GM21528 (cell line): ENCODE data around the gene NR2F1.

ENCODE experiments used
- ATAC-seq: cut with Tn5 transposase; IDR thresholded peaks from one replicate; pipeline ENCODE4 v1.9.1; 2021; ENCODE audit warnings: mild to moderate bottlenecking, moderate library complexity; ENCODE audit not compliant: unreplicated experiment, low FRiP score

NR2F1 gene

GRCh38 chr5:93603793-93604643, 21.0 kb downstream of the NR2F1 start:
- ATAC-seq, result no peak

DNA sequence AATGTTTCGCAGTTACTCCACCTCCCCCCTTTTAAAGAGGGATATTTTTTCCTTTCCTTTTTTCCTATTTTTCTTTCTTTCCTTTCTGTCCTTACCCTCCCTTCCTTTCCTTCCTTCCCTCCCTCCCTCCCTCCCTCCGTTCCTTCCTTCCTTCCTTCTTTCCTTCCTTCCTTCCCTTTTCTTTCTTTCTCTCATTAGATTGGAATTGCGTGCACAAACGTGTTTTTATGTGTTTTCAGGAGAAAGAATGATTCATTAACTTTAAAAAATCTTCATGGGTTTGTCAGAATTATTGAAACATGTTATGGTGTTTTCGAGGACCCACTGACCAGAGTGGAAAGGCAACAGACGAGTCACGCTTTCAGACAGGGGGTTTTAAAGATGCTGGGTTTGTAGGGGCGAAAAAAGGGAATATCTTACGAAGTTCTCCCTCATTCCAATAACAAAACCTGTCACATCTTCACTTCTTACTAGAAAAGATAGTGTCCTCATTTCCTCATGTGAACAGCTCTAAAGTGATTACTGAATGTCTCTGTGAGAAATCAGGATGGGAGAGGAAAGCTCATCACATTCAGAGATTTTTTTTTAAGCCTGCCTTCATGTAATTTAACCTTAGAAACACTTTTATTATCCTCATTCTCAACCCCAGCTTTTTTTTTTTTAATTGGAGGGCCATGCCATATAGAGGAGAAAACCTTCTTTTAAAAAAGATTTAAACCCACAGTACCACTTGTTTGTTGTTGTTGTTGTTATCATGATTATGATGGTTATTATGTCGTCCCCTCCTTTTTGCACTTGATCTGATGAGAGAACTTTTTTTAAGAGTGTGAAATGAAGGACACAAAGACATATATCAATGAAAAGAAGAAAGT, 21.9 kb downstream of the NR2F1 start:
- no peak for ATAC-seq

DNA sequence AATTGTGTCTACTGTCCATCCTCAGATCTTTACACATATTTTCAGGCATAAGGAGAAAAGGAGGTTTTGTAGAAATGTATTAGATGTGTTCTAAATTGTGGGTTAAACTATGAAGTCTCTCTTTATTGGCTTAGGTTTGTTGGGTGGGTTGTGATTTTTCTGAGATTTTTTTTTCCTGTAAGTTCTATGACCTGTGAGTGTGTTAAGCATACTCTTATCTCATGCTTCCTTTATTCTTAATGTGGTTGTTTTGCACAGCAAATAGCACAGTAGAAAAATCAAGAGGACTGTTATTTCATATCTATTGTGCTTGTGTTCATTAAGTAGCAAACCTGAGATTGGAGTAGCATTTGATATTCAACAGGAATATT, 23.3 kb downstream of the NR2F1 start:
- ATAC-seq, result no peak

- peak; percentile 88 for ATAC-seq
These were observed 24.6 kb downstream of the NR2F1 start for GRCh38 chr5:93607367-93608258.

DNA sequence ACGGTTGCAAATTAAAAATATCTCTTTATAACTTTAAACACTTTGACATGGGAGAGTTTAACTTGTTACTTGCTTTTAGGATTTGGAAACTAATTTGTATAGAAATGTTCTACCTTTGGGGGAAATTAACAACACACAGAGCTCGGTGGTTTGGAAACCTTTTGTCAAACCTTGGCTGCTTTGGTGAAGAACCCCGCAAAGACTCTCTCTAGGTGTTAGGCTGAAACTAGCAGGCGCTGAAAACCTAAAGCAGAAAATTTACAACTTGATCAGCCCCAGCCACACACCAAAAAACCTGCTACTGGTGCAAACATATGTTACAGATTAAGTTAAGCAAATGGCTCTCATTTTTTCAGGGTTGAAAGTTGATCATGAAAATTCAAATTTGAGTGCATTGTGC, 25.8 kb downstream of the NR2F1 start:
- no peak for ATAC-seq

GRCh38 chr5:93609762-93610161, 26.7 kb downstream of the NR2F1 start:
- no peak for ATAC-seq

DNA sequence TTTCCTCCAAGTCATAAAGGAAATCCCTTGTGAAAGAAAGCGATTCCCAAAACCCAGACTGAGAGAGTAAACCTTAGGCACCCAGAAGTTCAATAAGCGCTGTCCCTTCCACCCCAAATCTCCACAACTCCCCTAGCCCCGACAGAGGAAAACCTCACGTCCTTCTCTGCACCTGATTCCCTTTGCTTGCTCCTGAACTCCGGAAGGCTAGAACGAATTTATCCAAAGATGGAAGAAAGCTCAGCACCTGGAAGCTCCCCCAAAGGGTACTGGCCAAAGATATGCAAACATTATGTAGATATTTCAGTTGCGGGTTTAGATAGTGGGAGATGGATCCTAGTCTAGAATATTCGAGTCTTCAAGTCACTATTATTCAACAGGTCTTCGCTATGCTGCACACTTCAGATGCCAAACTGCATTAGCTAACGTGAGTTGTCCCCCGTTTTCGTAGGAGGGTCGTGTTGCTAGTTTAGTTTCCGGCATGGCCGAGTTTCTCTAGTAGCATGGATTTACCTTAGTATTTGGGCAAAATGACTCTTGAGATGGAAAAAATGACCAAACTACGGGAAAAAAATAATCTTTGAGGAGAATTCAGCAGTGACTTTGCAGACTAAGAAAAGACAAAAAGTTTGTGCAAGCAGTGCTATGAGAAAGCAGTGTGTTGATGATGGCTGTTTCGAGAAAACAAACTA, 27.7 kb downstream of the NR2F1 start:
- no peak for ATAC-seq

DNA sequence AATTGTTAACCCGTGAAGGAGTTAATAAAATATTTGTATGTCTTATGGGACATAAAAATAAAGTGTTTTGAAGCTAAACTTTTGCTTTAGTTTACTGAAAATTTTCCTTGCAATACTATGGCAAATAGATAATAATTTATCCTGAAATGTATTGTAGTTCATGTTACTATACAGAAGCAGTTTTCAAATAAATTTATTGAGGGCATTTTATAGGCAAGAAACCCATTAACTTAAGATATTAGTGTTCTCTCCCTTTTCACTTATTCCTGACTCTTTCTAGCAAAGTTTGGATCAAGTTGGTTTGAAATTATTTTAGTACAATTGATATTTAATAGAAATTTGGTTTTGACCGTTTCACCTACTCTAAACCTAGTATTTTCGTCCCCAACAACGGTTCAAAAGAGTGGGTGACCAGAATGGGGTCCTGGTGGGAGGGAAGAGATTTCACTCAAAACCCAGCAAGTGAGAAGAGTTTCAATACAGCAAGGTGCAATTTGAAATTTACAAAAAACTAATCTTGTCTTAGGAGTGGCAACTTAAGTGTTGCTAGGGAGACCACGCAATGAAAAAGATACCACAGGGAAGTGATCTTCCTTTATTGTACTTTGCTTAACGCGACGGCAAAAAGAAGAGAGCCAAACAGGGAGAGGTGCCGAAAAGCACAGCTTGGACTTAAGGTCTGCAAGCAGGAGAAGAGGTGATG, 28.4 kb downstream of the NR2F1 start:
- ATAC-seq, result no peak

DNA sequence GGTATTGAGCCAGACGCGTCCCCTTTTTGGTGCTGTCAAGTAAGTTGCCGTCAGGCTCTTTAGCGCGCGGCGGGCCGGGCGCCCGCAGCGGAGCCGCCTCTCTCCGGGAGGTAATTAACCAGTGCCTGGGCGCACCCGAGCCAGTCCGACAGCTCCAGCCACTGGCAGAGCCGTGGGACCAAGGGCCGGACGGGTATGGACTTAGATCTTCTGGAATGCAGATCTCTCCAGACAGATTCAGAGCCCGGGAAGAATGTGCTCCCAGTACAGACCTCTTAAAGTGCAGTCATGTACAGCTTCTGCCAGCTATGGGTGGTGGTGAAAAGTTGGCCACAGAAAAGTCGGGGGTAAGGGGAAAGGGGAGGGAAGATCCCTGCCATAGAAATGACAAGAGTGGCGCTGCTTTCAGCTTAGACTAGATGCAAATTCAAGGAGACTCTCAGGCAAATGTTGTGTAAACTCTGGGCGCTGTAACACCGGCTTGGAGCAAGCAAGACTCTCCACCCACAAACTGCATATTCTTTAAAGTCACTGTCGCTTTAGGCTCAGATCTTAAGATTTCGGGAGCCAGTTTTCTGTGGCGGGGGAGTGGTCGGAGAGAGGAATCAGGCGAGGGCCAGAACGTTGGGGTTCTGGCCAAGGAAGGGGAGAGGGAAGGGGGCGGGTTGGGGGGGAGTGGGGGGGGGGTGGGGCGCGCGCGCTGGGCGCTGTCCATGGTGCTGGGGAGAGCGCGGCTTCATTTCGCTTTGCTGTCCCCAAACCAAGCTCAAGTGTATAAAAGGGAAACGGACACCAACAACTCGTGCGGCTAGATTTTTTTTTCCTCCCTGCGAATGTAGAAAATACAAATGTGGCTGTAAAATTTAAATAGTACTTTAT, 29.2 kb downstream of the NR2F1 start:
- no peak for ATAC-seq

GRCh38 chr5:93612855-93613243, 29.8 kb downstream of the NR2F1 start:
- no peak for ATAC-seq

GRCh38 chr5:93616538-93617174, 33.6 kb downstream of the NR2F1 start:
- no peak for ATAC-seq

DNA sequence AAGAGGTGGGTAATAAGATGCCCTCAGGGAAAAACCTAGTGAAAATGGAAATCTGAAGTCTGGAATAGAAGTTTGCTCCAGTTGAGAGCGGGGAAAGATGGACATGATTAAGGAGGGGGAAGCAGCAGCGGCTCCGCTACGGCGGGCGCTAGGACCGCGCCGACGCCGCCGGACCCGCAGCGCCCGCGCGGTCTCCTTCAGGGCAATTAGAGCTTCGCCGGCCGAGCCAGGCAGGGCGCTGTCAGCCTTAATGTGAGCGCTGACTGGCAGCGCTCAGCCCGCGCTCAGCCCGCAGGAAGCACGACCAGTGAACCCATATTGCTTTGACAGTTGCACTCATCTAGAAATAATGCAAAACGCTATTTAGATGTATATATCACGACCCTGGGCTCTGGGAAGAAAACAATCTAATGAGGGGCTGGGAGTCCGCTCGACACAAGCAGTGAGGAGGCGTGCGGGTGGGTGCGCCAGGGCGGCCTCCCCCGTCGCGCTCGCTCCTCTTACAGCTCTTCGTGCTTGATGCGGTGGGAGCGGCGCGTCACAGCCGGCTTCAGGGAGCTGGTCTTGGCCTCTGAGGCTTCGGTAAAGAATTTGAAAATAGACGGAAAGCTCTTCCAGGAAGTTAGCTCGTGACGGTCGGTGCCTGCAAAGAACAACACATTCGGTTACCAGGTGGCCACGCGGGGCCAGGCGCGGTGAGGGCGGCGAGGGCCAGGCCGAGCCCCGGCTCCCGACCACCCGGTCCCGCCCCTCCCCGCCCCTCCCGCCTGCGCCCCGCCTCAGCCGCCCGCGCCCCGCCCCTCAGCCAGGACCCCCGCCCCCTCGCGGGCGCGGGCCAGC, 37.7 kb downstream of the NR2F1 start:
- ATAC-seq, result peak; percentile 99

DNA sequence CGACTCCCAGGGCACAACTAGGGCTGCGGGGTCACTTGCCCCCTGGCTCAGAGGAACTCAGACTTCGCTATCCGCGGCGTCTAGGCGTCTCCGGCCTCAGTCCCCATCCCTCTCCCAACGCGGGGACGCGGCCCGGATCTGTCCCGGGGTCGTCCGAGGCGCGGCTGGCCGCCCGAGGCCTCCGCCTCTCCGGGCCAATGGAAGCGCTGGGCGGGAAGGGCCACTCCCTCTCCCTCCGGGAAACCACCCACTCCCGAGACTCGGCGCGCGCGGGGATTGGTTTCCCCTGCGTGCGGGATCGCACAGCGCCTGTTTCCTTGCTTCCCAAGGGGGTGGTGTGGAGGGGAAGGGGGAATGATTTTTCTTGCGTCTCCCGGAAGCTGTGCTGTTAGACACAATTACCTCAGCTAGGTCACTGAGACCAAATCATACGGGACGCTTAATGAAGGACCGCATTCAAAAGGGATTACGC, 38.3 kb downstream of the NR2F1 start:
- ATAC-seq, result no peak

GRCh38 chr5:93622240-93622885, 39.3 kb downstream of the NR2F1 start:
- ATAC-seq, result no peak

DNA sequence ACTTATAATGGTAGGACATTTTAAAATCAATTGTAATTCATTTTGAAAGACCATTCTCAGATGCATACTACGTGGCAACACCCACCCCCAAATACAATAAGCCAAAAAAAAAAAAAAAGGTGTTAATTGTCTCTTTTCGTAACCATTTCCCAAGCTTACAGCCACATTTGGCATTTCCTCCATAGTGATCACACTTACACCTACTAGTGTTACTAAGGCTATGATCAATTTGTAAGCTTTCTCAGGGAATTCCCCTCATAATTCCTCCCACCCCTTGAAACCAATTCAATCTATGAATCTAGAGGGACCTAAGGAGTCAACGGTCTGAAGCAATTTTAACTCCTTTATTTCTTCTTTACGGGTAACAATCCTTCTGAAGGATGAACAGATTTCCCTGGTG, 40.1 kb downstream of the NR2F1 start:
- no peak for ATAC-seq

DNA sequence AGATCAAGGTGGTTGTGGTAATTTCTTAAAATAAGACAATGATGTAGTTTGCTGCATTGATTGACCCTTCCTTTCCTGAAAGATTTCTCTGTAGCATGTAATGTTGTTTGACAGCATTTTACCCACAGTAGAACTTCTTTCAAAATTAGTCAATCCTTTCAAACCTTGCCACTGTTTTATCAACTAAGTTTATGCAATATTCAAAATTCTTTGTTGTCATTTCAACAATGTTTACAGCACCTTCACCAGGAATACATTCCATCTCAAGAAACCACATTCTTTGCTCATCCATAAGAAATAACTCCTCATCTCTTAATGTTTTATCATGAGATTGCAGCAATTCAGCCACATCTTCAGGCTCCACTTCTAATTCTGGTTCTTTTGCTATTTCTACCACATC, 43.8 kb downstream of the NR2F1 start:
- ATAC-seq, result no peak

GRCh38 chr5:93632327-93632726, 49.3 kb downstream of the NR2F1 start:
- ATAC-seq, result no peak
